NCI-H1694 treated with DMSO at 0.1 percent for 48 hours (cell line): ENCODE measurements around the gene KPRP.

Experiments
- DNase-seq: peaks from one replicate; lab custom pipeline; 2025; lab: John Stamatoyannopoulos, UW

Gene KPRP, protein sequence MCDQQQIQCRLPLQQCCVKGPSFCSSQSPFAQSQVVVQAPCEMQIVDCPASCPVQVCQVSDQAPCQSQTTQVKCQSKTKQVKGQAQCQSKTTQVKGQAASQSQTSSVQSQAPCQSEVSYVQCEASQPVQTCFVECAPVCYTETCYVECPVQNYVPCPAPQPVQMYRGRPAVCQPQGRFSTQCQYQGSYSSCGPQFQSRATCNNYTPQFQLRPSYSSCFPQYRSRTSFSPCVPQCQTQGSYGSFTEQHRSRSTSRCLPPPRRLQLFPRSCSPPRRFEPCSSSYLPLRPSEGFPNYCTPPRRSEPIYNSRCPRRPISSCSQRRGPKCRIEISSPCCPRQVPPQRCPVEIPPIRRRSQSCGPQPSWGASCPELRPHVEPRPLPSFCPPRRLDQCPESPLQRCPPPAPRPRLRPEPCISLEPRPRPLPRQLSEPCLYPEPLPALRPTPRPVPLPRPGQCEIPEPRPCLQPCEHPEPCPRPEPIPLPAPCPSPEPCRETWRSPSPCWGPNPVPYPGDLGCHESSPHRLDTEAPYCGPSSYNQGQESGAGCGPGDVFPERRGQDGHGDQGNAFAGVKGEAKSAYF

DNA sequence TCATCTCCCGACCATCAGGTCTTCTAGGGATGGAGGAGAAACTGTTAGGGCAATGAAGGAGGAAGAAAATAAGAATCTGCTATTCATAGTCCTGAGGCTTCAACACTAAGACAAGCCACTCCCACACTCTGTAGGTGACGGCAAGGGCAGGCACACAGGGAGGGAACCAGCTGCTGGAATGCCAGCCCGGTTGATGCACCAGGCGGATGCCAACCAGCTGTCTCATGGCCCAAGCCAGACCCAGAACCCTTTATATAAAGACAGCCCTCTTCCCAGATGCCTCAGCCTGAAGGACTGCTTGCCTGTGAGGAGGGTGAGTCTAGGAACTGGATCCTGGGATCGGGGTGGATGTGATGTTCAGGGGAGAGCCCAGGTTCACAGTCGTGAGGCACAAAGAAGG is at the start of gene KPRP:
KPRP (plus strand) TSS at position 279 of the 400 bp plus-strand sequence. CDS start 1,564 bp downstream, outside the sequence.
- DNase-seq = no peak

GRCh38 chr1:152718238-152718637 is 39.6 kb upstream of the KPRP start:
- no peak for DNase-seq

DNA sequence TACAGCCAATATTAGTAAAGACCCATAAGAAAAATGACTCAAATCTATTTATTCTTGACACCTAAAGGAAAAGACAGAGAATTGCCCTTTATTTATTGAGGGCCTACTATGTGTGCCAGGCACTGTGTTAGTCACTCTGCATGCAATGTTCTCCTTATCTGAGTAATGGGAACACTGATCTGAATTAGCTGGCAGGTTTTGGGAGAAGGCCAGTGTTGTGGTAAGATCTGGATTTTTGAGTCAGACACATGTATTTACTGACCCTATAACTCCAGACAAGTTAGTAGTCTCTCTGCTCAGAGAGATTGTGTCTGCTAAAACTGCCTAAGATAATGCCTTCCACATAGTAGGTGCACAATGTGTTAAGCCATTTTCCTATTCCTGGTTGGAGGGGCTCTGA is 32.6 kb upstream of the KPRP start:
- no peak for DNase-seq

DNA sequence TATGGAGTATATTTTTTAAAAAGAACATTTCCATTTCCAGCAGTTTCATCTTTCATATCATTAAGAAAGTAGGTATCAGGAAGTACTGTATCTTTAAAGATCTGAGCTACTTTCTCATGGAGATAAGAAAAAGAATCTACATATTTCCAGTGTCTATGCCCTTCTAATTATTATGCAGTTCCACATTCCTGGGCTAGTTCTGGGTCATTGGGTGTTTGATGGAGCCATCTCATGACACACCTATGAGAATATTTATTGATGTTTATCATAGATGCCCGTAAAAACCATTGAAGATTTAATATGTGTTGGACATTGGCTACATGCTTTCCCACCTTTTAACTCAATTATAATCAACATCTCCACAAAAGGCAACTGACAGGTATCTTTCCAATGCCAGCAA is 28.8 kb upstream of the KPRP start:
- DNase-seq = no peak

- no peak for DNase-seq
These were observed 22.2 kb upstream of the KPRP start for GRCh38 chr1:152735648-152736047.

DNA sequence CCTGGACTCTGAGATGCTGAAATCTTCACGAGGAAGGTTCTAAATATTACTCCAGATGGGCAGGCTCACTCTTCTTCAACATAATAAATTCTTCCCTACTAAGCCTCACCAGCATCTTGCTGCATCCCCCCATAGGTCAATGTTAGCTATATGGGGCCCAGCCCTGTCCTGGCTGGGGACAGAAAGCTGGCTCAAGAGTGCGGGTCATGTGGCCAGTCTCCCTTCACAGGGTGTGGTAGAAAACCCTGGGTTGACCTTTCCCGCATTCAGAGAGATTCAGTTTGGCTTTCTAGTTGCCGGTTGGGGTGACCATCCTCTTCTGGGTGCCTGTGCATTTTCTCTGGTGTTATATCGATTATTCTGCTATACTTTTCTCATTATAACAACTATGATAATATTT is 19.8 kb upstream of the KPRP start:
- no peak for DNase-seq

GRCh38 chr1:152739841-152740240 is 18.0 kb upstream of the KPRP start:
- no peak for DNase-seq

GRCh38 chr1:152741656-152742055 is 16.2 kb upstream of the KPRP start:
- DNase-seq = no peak

DNA sequence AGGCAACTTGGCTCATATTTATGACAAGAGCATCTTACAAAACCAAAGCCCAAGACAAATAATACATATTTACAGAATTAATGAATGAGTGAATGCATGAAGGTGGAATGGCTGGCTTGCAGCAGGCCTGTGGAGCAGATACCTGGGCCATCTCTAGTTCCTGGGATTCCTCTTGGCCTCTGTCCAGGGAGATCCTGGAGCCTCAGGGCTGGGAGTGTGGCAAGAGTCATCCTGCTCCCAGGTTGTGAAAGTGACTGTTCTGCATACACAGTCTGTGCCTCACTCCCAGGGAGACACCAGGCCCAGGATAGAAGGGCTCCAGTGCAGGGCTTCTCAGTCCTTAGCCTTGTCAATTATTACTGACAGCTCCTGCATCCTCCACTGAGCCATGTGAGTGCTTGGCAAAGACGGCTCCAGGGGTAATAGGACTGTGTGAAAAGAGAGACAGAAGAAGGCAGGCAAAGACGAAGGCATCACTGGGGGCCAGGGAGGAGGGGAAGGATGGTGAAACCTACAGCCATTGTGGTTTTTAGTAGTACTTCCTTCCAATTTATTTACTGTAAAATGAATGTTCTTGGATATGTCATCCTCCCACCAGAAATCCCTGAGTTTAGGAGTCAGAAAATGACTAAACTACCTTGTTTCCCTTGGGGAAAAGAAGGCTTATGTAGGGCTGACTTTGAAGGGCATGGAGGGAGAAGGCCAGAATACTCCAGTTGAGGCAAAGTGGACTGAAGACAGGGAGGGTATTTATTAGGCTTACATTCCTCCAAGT is 14.3 kb upstream of the KPRP start:
- DNase-seq = no peak

DNA sequence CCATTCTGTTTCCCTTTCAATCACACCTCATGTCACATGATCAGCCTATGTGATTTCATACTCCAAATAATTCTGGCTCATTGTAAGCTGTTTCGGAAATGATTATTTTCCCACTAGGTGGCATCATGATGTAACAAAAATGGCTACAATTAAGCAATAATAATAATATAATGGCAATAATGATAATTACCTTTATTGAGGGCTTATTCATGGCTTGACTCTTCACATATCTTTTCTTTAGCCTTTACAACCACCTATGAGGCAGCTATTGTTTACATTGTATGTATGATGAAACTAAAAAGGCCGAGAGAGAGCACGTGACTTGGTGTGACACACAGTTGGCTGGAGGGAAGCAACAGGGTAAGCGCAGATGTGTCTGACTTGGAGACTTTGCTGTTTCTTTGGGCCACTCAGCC is 12.5 kb upstream of the KPRP start:
- peak; percentile 5 for DNase-seq

GRCh38 chr1:152745765-152746444 is 11.9 kb upstream of the KPRP start:
- DNase-seq = no peak

- no peak for DNase-seq
These were observed 10.0 kb upstream of the KPRP start for GRCh38 chr1:152747831-152748230.

DNA sequence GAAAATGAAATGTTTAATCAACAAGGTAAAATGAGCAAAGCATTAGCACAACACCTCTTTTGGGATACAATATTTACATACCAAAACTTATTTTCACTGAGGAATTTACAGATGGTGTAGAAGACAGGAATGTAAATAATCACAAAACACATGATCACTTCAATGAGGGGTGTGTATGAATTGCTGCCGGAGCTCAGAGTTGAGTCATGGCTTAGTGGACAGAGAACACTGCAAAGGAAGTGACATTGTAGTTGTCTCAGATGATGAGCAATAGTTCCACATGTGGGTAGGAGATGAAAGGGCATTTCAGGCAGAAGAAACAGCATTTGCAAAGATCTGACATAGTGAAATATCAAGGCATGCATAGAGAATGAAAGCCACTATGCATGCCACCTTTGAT is 5.6 kb upstream of the KPRP start:
- no peak for DNase-seq

GRCh38 chr1:152753586-152753985 is 4.2 kb upstream of the KPRP start:
- no peak for DNase-seq

DNA sequence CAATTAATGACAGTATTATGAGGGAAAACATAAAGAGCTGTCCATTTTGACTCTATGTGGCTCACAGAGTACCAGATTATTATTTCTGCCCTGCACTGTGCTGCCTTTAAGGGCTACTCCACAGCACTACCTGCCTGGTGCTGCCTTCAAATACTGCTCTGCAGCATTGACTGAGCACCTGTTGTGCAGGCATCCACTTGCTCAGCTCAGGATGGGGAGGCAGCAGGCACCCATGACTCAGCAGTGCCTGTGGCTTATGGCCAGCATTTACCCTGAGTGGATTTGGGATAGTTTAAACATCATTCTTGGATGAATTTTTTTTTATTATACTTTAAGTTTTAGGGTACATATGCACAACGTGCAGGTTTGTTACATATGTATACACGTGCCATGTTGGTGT is 953 bp upstream of the KPRP start:
- DNase-seq = no peak

- DNase-seq = no peak
These were observed 811 bp downstream of the KPRP start for GRCh38 chr1:152758636-152759035.

DNA sequence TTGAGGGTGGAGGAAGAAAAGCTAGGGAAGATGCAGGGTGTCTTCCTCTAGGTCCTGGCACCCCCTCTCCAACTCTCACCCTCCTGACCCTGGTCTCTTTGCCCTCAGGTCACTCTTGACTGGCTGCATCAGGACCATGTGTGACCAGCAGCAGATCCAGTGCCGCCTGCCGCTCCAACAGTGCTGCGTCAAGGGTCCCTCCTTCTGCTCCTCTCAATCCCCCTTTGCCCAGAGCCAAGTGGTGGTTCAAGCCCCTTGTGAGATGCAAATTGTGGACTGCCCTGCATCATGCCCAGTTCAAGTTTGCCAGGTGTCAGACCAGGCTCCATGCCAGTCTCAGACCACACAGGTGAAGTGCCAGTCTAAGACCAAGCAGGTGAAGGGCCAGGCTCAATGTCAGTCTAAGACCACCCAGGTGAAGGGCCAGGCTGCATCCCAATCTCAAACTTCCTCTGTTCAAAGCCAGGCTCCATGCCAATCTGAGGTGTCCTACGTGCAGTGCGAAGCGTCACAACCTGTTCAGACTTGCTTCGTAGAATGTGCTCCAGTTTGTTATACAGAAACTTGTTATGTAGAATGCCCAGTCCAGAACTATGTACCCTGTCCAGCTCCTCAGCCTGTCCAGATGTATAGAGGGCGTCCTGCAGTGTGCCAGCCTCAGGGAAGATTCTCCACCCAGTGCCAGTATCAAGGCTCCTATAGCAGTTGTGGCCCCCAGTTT is 1.8 kb downstream of the KPRP start:
- no peak for DNase-seq

DNA sequence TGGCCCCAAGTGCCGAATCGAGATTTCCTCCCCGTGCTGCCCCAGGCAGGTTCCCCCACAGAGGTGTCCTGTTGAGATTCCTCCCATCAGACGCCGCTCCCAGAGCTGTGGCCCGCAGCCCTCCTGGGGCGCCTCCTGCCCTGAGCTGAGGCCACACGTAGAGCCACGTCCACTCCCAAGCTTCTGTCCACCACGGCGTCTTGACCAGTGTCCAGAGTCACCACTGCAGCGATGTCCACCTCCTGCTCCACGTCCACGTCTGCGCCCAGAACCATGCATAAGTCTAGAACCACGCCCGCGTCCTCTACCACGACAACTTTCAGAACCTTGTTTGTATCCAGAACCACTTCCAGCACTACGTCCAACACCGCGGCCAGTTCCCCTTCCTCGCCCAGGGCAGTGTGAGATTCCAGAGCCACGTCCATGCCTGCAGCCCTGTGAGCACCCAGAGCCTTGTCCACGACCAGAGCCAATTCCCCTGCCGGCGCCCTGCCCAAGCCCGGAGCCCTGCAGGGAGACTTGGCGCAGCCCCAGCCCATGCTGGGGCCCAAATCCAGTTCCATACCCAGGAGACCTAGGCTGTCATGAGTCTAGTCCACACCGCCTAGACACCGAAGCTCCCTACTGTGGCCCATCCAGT is 2.8 kb downstream of the KPRP start:
- no peak for DNase-seq

- no peak for DNase-seq
These were observed 3.9 kb downstream of the KPRP start for GRCh38 chr1:152761609-152762213.

GRCh38 chr1:152768847-152769533 is 11.2 kb downstream of the KPRP start:
- DNase-seq = no peak
